ENCODE measurements around the gene PRCP.

Gene PRCP

GRCh38 chr11:82828472-82828871, 71.8 kb downstream of the PRCP start:
- Histone ChIP-seq H3K4me3 (ENCODE audit: low read depth, low read length) (no peak overlapping the region), H3K4me1 (ENCODE audit: control insufficient read depth, insufficient read depth, low read length) (peaks cover 5% of the 10 kb centered on the region; the same call in 1 of the 2 replicates), H3K36me3 (ENCODE audit: control insufficient read depth, insufficient read depth, low read length) (no peaks in the 10 kb centered on the region; the same call in 1 of the 2 replicates), H3K9ac (ENCODE audit: low read depth, low read length) (no peak overlapping the region), H3K27ac (ENCODE audit: low read depth, low read length) (no peak overlapping the region), H3K27me3 (ENCODE audit: control insufficient read depth, insufficient read depth, low read length) (no peaks in the 10 kb centered on the region), H3K9me3 (ENCODE audit: control insufficient read depth, insufficient read depth, low read length) (no peaks in the 10 kb centered on the region)

GRCh38 chr11:82826526-82826925, 73.7 kb downstream of the PRCP start:
- H3K4me3 ChIP-seq (ENCODE audit: low read depth, low read length) = no peak overlapping the region

GRCh38 chr11:82823647-82824619, 76.3 kb downstream of the PRCP start:
- H3K27ac ChIP-seq (ENCODE audit: low read depth, low read length) = no peak overlapping the region
- no peaks in the 10 kb centered on the region for H3K4me1 ChIP-seq (ENCODE audit: control insufficient read depth, insufficient read depth, low read length)
- H3K4me3 ChIP-seq (ENCODE audit: low read depth, low read length) = no peak overlapping the region
- no peak overlapping the region for H3K9ac ChIP-seq (ENCODE audit: low read depth, low read length)
- H3K36me3 ChIP-seq (ENCODE audit: control insufficient read depth, insufficient read depth, low read length) = no peaks in the 10 kb centered on the region; the same call in 1 of the 2 replicates
- no peaks in the 10 kb centered on the region for H3K27me3 ChIP-seq (ENCODE audit: control insufficient read depth, insufficient read depth, low read length)
- H3K9me3 ChIP-seq (ENCODE audit: control insufficient read depth, insufficient read depth, low read length) = no peaks in the 10 kb centered on the region

More at GRCh38 chr11:82826526-82826925, 73.7 kb downstream of the PRCP start:
- peaks cover 5% of the 10 kb centered on the region; the same call in 1 of the 2 replicates for H3K4me1 ChIP-seq (ENCODE audit: control insufficient read depth, insufficient read depth, low read length)
- no peak overlapping the region for H3K9ac ChIP-seq (ENCODE audit: low read depth, low read length)
- H3K36me3 ChIP-seq (ENCODE audit: control insufficient read depth, insufficient read depth, low read length) = no peaks in the 10 kb centered on the region; the same call in 1 of the 2 replicates
- H3K27me3 ChIP-seq (ENCODE audit: control insufficient read depth, insufficient read depth, low read length) = no peaks in the 10 kb centered on the region
- H3K27ac ChIP-seq (ENCODE audit: low read depth, low read length) = no peak overlapping the region
- H3K9me3 ChIP-seq (ENCODE audit: control insufficient read depth, insufficient read depth, low read length) = no peaks in the 10 kb centered on the region

- Histone ChIP-seq H3K4me1 (ENCODE audit: control insufficient read depth, insufficient read depth, low read length) (peaks cover 21% of the 10 kb centered on the region), H3K9me3 (ENCODE audit: control insufficient read depth, insufficient read depth, low read length) (no peaks in the 10 kb centered on the region), H3K9ac (ENCODE audit: low read depth, low read length) (no peak overlapping the region), H3K27ac (ENCODE audit: low read depth, low read length) (no peak overlapping the region), H3K36me3 (ENCODE audit: control insufficient read depth, insufficient read depth, low read length) (no peaks in the 10 kb centered on the region), H3K4me3 (ENCODE audit: low read depth, low read length) (no peak overlapping the region), H3K27me3 (ENCODE audit: control insufficient read depth, insufficient read depth, low read length) (no peaks in the 10 kb centered on the region)
These were observed 81.7 kb downstream of the PRCP start for GRCh38 chr11:82818409-82819043.

- Histone ChIP-seq H3K36me3 (ENCODE audit: control insufficient read depth, insufficient read depth, low read length) (no peaks in the 10 kb centered on the region), H3K27ac (ENCODE audit: low read depth, low read length) (no peak overlapping the region), H3K4me1 (ENCODE audit: control insufficient read depth, insufficient read depth, low read length) (peaks cover 21% of the 10 kb centered on the region), H3K4me3 (ENCODE audit: low read depth, low read length) (no peak overlapping the region), H3K9ac (ENCODE audit: low read depth, low read length) (no peak overlapping the region), H3K9me3 (ENCODE audit: control insufficient read depth, insufficient read depth, low read length) (no peaks in the 10 kb centered on the region), H3K27me3 (ENCODE audit: control insufficient read depth, insufficient read depth, low read length) (no peaks in the 10 kb centered on the region)
These were observed 84.8 kb downstream of the PRCP start for GRCh38 chr11:82815406-82815805.

- H3K36me3 ChIP-seq (ENCODE audit: control insufficient read depth, insufficient read depth, low read length) = no peaks in the 10 kb centered on the region
- no peaks in the 10 kb centered on the region for H3K9me3 ChIP-seq (ENCODE audit: control insufficient read depth, insufficient read depth, low read length)
- H3K9ac ChIP-seq (ENCODE audit: low read depth, low read length) = no peak overlapping the region
- peak overlapping the region; percentile 57 for H3K27ac ChIP-seq (ENCODE audit: low read depth, low read length)
- H3K4me1 ChIP-seq (ENCODE audit: control insufficient read depth, insufficient read depth, low read length) = peaks cover 21% of the 10 kb centered on the region
- no peaks in the 10 kb centered on the region for H3K27me3 ChIP-seq (ENCODE audit: control insufficient read depth, insufficient read depth, low read length)
- H3K4me3 ChIP-seq (ENCODE audit: low read depth, low read length) = no peak overlapping the region
These were observed 85.9 kb downstream of the PRCP start for GRCh38 chr11:82814379-82814778.

GRCh38 chr11:82811369-82811768, 88.9 kb downstream of the PRCP start:
- H3K9me3 ChIP-seq (ENCODE audit: control insufficient read depth, insufficient read depth, low read length) = no peaks in the 10 kb centered on the region
- H3K4me1 ChIP-seq (ENCODE audit: control insufficient read depth, insufficient read depth, low read length) = peaks cover 16% of the 10 kb centered on the region
- H3K27ac ChIP-seq (ENCODE audit: low read depth, low read length) = no peak overlapping the region
- no peak overlapping the region for H3K4me3 ChIP-seq (ENCODE audit: low read depth, low read length)
- H3K27me3 ChIP-seq (ENCODE audit: control insufficient read depth, insufficient read depth, low read length) = no peaks in the 10 kb centered on the region
- no peaks in the 10 kb centered on the region for H3K36me3 ChIP-seq (ENCODE audit: control insufficient read depth, insufficient read depth, low read length)
- no peak overlapping the region for H3K9ac ChIP-seq (ENCODE audit: low read depth, low read length)

GRCh38 chr11:82810738-82811137, 89.5 kb downstream of the PRCP start:
- H3K9ac ChIP-seq (ENCODE audit: low read depth, low read length) = no peak overlapping the region

GRCh38 chr11:82810326-82810725, 89.9 kb downstream of the PRCP start:
- Histone ChIP-seq H3K9me3 (ENCODE audit: control insufficient read depth, insufficient read depth, low read length) (no peaks in the 10 kb centered on the region), H3K27ac (ENCODE audit: low read depth, low read length) (no peak overlapping the region), H3K36me3 (ENCODE audit: control insufficient read depth, insufficient read depth, low read length) (no peaks in the 10 kb centered on the region), H3K4me3 (ENCODE audit: low read depth, low read length) (no peak overlapping the region), H3K4me1 (ENCODE audit: control insufficient read depth, insufficient read depth, low read length) (peaks cover 12% of the 10 kb centered on the region), H3K9ac (ENCODE audit: low read depth, low read length) (no peak overlapping the region), H3K27me3 (ENCODE audit: control insufficient read depth, insufficient read depth, low read length) (no peaks in the 10 kb centered on the region)

More at GRCh38 chr11:82810738-82811137, 89.5 kb downstream of the PRCP start:
- peaks cover 16% of the 10 kb centered on the region for H3K4me1 ChIP-seq (ENCODE audit: control insufficient read depth, insufficient read depth, low read length)
- H3K4me3 ChIP-seq (ENCODE audit: low read depth, low read length) = no peak overlapping the region
- H3K27ac ChIP-seq (ENCODE audit: low read depth, low read length) = no peak overlapping the region
- no peaks in the 10 kb centered on the region for H3K9me3 ChIP-seq (ENCODE audit: control insufficient read depth, insufficient read depth, low read length)
- H3K27me3 ChIP-seq (ENCODE audit: control insufficient read depth, insufficient read depth, low read length) = no peaks in the 10 kb centered on the region
- no peaks in the 10 kb centered on the region for H3K36me3 ChIP-seq (ENCODE audit: control insufficient read depth, insufficient read depth, low read length)

- Histone ChIP-seq H3K27ac (ENCODE audit: low read depth, low read length) (no peak overlapping the region), H3K9me3 (ENCODE audit: control insufficient read depth, insufficient read depth, low read length) (no peaks in the 10 kb centered on the region), H3K36me3 (ENCODE audit: control insufficient read depth, insufficient read depth, low read length) (no peaks in the 10 kb centered on the region), H3K9ac (ENCODE audit: low read depth, low read length) (no peak overlapping the region), H3K4me1 (ENCODE audit: control insufficient read depth, insufficient read depth, low read length) (no peaks in the 10 kb centered on the region), H3K27me3 (ENCODE audit: control insufficient read depth, insufficient read depth, low read length) (no peaks in the 10 kb centered on the region), H3K4me3 (ENCODE audit: low read depth, low read length) (no peak overlapping the region)
These were observed 92.6 kb downstream of the PRCP start for GRCh38 chr11:82807646-82808045.

- H3K4me1 ChIP-seq (ENCODE audit: control insufficient read depth, insufficient read depth, low read length) = no peaks in the 10 kb centered on the region
- no peaks in the 10 kb centered on the region for H3K9me3 ChIP-seq (ENCODE audit: control insufficient read depth, insufficient read depth, low read length)
- H3K9ac ChIP-seq (ENCODE audit: low read depth, low read length) = no peak overlapping the region
- H3K27ac ChIP-seq (ENCODE audit: low read depth, low read length) = no peak overlapping the region
- H3K4me3 ChIP-seq (ENCODE audit: low read depth, low read length) = no peak overlapping the region
- no peaks in the 10 kb centered on the region for H3K36me3 ChIP-seq (ENCODE audit: control insufficient read depth, insufficient read depth, low read length)
- H3K27me3 ChIP-seq (ENCODE audit: control insufficient read depth, insufficient read depth, low read length) = no peaks in the 10 kb centered on the region
These were observed 97.5 kb downstream of the PRCP start for GRCh38 chr11:82802710-82803109.
